Brain microvascular endothelial cell (primary cell): ENCODE results near the gene ST8SIA1.

ENCODE experiments used
- DNase-seq: peaks from one replicate; pipeline ENCODE4 v3.0.0-alpha.2; 2020
- H3K27ac ChIP-seq: fragments of 250-450 bp; sonication (Bioruptor Pico); 2 replicates; pipeline ENCODE4 v1.5.1; 2020; ENCODE audit warnings: mild to moderate bottlenecking, moderate library complexity
- H3K27me3 ChIP-seq: fragments of 250-450 bp; sonication (Bioruptor Pico); replicated peaks from 2 replicates; pipeline ENCODE4 v1.5.1; 2020; ENCODE audit warnings: mild to moderate bottlenecking
- H3K36me3 ChIP-seq: fragments of 250-450 bp; sonication (Bioruptor Pico); replicated peaks from 2 replicates; pipeline ENCODE4 v1.5.1; 2020; ENCODE audit warnings: mild to moderate bottlenecking
- H3K4me3 ChIP-seq: 2 replicates; pipeline ENCODE4 v1.5.1; 2011; ENCODE audit warnings: low read depth, mild to moderate bottlenecking, control low read depth, low read length, moderate library complexity
- CTCF ChIP-seq: IDR thresholded peaks from 2 replicates; pipeline ENCODE4 v1.5.1; 2011; ENCODE audit warnings: low read depth, mild to moderate bottlenecking, moderate library complexity, low read length, control low read depth, inconsistent platforms; ENCODE audit errors: missing control alignments
- in situ Hi-C: cut with HindIII; loops from 2 replicates; pipeline ENCODE4 v1.10.0; 2017; ENCODE audit warnings: low sequenced_read_pairs, low pct_ligation_motif_present

Gene ST8SIA1

DNA sequence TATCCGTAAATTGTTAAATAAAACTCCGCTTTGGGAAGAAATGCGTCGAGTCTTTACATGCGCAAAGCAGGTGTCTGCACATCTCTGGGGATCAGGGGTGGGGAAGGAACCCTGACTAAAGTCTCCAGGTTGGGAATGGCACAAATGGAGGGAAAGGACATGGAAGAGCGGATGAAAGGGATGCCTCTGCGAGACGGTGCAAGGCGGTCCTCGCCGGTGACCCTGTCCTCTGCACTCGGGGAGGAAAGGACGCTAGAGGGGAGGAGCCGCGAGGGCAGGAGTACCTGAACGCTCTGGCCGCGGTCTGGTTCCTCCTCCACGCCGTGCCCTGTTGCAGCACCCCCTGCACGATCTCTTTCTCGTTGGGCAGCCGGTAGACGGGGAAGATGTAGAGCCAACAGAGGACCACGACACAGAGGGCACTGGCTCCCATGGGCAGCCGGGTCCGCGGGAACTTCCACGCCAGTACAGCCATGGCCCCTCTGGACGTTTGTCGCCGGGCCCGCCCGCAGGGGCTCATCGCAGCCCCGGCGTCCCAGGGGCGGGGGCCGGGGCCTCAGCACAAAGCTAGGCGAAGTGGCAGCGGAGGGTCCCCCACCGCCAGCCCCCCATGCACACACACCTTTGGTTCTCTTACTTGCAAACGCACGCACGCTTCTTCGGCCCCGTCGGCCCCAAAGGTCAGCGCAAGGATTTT, 646 bp downstream of the ST8SIA1 start:
- in situ Hi-C loops, result no loop called here
- TF ChIP-seq CTCF, result no peak
- DNase-seq, result no peak
- H3K27me3 ChIP-seq, result peaks cover 10% of the 10 kb centered on the region
- H3K36me3 ChIP-seq, result no peaks in the 10 kb centered on the region
- H3K27ac ChIP-seq, result no peak overlapping the region
- peak overlapping the region; percentile 69 for H3K4me3 ChIP-seq

DNA sequence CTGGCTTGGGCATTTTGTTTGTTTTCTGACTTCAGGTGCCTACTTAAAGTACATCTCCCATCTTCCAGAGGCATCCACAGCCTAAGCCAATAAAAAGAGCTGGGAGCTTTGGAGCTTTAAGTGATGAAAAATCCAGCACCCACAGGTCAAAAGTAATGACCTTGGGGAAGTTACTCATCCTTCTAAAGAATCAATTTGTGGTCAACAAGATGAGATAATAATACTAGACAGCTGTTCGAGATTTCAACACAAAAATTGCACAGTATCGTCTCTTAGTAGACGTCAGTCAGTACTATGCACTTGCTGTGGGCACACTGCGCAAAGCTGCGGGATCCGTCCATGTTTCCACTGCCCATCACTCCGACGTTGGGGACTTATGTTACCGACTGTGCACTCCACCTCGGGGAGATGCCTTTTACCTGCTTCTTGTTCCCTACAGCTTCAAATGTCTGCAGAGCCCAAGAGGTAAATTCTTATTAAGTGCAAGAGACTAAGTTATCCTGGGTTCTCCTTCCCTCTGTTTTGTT, 1.3 kb downstream of the ST8SIA1 start:
- in situ Hi-C loops, result no loop called here
- Histone ChIP-seq H3K27ac (no peak overlapping the region), H3K4me3 (no peak overlapping the region)

GRCh38 chr12:22332202-22332601, 2.3 kb downstream of the ST8SIA1 start:
- Histone ChIP-seq H3K27me3 (peaks cover 10% of the 10 kb centered on the region), H3K27ac (no peak overlapping the region), H3K36me3 (no peaks in the 10 kb centered on the region), H3K4me3 (no peak overlapping the region)
- no peak for DNase-seq
- in situ Hi-C loops, result no loop called here
- no peak for TF ChIP-seq CTCF

More for the DNA sequence above, 1.3 kb downstream of the ST8SIA1 start:
- peak; percentile 44 for DNase-seq
- Histone ChIP-seq H3K27me3 (peaks cover 10% of the 10 kb centered on the region), H3K36me3 (no peaks in the 10 kb centered on the region)
- no peak for TF ChIP-seq CTCF

- H3K27me3 ChIP-seq, result peaks cover 10% of the 10 kb centered on the region
- TF ChIP-seq CTCF, result no peak
- DNase-seq, result no peak
Measured at GRCh38 chr12:22329621-22330020, 4.9 kb downstream of the ST8SIA1 start.

DNA sequence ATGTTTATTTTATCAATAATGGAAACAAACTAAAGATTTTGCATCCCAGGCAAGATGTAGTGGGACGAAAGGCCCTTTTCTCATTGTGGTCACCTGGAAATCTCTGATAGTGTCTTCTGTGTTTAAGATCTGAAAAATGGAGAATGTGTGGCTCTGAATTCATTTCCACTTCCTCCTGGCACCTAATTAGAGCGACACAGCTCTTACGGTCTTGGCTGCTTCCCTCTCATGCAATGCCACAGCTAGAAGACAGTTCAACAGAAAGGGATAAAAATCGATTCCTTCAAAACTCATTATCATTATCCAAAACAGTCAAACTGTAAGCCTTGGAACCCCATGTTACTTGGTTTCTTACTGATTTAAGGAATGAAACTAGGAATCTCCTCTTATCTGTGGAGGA, 9.3 kb downstream of the ST8SIA1 start:
- H3K4me3 ChIP-seq, result no peak overlapping the region

More at GRCh38 chr12:22329621-22330020, 4.9 kb downstream of the ST8SIA1 start:
- no peak overlapping the region for H3K4me3 ChIP-seq
- H3K36me3 ChIP-seq, result no peaks in the 10 kb centered on the region
- in situ Hi-C loops, result no loop called here
- no peak overlapping the region for H3K27ac ChIP-seq

More for the DNA sequence above, 9.3 kb downstream of the ST8SIA1 start:
- DNase-seq, result no peak
- no peak for TF ChIP-seq CTCF
- Histone ChIP-seq H3K36me3 (no peaks in the 10 kb centered on the region), H3K27ac (no peak overlapping the region), H3K27me3 (no peaks in the 10 kb centered on the region)
- in situ Hi-C loops, result no loop called here
